Activated T-cell treated with anti-CD3 and anti-CD28 coated beads for 1 hour (primary cell): ENCODE data around the gene RASSF4.

Source experiments
- DNase-seq: peaks from one replicate; pipeline ENCODE4 v3.0.0-alpha.2; 2020; ENCODE audit warnings: low read depth

The RASSF4 gene

DNA sequence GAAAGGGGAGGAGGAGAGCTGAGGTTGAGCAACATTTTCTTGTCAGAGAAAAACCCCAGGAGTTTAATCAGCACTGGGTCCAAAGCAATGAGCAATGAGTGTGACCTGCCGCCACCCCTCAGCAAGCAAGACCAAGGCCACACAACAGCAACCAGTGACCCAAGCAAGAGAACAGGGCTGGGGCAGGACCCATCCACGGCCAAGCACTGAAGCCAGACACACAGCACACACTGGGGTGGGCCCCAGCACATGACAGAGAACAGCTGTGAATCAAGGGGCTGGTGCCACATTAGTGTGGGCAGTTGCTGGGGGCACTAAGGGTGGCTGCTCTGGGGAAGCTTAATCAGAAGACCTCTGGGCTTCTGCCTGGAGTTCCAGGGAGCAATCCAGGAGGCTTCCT lies 32.2 kb upstream of the RASSF4 start:
- no peak for DNase-seq

DNA sequence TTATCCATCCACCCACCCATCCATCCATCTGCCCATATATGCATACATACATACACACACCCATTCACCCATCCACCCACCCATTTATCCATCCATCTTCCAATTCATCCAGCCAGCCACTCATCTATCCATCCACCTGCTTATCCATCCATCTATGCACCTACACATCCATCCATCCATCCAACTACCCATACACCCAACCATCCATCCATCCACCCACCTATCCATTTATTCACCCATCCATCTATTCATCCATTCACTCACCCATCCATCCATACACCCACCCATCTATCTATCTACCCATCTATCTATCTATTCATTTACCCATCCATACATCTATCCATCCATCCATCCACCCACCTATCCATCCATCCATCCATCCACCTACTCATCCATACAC lies 31.1 kb upstream of the RASSF4 start:
- no peak for DNase-seq

DNA sequence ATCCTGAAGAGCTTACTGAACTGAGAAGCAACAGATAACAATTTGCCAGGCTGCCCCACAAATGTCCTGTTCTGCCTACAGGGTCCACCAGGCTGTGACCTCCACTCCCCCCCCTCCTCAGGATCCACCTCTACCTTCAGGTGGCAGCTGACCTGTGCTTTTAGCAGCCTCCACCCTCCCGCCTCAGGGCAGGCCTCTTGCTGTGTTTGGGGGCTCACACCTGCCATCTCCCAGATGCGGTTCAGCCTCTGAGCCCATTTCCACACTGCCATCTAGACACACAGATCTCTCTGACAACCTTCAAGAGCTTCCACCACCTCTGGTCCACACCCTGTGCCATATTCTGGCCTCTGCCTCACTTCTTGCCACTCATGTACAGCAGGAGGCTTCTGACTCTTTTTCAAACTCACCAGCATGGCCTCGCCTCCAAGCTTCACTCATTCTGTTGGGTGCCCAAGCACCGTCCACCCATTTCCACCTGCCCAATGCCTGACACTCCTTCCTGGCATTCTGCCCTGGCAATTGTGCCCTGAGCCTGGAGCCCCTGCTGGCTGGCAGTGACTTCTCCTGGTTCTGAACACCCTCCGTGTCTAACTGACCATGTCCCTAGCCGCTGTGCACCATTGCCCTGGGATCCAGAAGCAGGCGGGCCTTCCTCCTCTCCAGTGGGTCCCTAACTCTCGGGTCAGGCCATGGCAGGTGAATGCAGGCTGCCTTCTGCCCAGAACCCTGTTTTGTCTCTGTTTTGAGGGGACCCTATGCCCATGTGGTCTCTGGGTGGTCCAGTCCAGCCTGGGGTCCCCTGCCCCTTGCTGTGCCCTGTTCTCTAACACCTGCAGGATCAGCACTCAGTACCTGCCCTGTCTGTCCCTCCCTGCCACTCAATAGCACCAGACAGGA lies 30.0 kb upstream of the RASSF4 start:
- DNase-seq: no peak

DNA sequence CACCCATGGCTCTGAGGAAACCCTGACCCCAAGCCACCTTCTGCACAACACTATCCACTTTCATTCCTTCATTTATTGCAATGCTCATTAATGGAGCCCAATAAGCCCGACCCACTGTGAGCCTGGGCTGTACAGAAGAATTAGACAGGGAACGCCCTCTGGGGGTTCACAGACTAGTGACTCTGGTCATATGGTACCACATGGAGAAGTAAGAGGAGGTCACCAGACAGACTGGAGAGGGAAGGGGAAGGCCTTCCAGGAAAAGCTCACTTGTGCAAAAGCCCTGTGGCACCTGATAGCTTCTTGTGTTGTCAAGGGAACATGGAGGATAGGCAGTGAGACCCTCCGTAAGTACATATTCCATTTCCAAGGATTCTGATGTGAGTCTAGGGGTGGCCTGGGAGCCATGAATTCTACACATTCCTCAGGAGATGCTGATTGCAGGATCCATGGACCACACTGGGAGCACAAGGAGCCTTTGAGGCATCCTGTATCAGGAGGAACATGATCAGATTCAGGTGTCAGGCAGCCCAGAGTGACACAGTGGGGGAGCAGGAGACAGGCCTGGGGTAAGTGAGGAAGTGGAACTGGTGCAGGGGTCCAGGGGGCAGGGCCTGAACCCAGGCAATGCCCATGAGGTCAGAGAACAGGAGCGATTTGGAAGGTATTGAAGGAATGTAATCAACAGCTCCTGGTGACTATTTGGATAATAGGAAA lies 28.5 kb upstream of the RASSF4 start:
- no peak for DNase-seq

DNA sequence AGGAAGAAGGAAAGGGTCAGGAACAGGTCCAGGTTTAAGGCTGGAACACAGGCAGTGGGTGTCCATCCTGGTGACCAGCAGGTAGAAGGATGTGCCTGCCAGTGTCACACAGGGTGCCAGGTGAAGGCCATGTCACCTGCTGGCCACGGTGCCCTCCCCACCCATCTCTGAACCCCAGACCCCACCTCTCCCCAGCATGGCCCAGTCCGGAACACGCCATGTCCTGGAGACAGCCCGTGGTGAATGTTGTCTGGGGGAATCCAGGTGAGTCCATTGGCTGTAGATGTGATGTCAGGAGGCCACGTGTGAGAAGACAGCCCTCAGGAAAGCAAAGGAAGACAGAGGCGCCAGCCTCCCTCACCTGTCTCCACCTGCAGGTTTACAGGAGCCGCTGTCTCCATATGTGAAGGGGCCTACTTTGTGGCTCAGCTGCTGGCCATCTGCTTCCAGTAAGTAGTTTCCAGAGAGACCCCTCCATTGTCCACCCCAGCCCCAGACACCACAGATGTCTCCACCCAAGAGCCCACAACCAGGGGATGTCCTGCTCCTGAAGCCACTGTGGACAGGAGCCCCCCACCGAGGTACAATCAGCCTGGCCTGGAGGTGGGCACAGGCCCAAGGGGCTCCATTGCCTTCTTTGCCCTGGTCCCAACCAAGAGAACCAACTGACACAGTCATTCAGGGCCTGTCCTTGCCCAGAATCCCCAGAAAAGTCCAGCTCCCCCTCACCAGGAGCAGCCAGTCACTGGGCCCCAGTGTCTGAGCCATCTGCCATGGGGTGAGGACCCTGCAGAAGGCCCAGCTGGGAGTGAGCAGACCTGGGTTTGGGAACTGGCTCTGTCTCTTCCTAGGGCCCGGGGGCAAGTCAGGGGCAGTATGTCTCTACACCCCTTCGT lies 27.7 kb upstream of the RASSF4 start:
- DNase-seq: no peak

DNA sequence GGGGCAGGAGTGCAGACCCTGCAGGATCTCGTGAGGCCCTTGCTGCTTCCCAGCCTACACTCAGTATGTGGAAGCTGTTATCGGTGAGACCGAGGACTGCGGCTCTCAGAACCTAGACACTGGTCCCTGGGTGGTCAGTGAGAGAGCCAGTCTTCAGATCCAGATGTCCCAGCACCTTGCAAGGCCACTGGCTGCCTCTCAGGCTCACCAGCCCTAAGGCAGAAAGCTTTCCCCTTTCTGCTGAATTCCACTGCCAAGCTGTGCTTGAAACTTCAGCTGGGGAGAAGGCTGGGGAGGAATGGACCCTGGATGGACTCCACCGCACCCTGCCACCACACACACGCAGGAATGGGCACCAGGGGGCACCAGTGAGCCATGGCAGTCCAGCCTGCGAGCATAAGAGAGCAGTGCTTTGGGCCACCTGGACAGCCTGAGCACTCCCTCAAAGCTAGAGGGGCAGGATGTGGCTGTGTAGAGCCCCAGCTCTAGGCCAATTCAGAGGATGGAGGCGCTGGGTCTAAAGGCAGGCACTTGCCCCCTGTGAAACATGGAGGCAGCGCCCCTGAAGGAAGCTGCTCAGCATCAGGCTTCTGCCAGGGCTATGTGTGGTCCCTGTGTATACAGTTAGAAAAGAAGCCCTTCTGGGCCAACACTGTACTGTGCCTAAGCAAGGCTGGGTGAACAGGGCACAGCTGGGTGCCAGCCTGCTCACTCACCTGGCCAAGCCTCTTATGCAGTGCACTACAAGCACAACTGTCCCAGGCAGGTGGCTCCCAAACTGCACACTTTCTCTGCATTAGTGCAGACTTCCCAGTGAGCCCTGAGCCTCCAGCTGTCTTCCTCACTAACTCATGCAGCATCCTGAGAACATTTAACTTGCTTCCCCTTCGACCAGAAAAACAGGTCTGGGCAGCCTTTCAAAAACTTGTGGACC lies 26.8 kb upstream of the RASSF4 start:
- DNase-seq: peak; percentile 85

DNA sequence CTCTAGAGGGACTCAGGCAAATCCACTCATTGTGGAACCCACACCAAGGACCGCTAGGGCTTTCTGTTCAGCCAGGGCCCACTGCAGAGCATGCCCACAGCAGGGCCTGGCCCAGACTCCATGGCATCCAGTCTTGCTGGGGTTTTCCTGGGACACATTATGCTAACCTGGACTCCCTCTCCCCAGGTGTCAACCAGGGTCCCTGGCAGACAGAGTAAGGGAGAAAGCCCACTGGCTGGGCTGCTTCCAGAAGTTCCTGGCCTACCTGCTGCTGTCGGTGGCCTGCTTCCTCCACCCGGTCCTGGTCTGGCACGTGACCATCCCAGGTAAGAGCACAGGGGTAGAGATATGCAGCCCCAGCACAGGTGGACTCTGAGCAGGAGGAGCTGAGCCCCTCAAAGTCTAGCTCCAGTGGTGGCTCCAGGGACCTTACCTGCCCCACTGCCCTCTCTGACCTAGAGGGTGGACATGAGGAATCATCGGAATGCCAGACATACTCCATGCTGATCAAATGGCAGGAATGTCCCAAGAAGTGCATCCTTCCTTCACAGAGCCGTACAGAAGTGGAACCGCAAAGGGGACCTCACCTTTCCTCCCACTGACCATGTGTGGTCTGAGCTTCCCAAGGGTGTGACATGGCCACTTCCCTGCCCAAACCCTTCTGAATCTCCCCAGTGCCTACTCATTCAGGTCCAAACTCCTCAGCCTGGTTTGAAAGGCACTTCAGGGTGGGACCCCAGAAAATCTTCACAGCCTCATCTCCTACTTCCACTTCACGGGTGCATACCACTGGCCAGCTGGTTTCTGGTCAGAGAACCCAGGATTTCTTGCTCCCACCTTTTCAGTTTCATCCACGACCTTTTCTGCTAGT lies 25.9 kb upstream of the RASSF4 start:
- no peak for DNase-seq

DNA sequence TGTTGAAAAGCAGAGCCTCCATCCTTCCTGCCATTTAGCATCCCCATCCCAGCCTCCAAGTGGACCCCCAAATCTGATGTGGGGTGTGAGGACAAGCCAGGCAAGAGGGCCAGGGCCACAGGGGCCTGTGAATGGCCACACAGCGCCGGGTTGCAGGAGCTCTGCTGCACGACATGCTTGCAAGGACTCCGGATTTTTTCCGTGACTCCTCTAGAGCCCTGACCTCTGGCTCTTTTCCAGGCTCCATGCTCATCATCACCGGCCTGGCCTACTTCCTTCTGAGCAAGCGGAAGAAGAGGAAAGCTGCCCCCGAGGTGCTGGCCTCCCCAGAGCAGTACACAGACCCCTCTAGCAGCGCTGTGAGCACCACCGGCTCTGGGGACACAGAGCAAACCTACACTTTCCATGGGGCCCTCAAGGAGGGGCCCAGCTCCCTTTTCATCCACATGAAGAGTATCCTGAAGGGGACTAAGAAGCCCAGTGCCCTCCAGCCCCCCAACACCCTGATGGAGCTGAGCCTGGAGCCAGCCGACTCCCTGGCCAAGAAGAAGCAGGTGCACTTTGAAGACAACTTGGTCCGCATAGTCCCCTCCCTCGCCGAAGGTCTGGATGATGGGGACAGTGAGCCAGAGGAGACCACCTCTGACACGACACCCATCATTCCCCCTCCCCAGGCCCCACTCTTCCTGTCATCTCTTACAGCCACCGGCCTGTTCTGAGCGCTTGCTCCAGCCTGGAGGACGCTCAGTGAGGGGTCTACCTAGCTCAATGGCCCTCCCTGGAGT lies 25.0 kb upstream of the RASSF4 start:
- DNase-seq: no peak

DNA sequence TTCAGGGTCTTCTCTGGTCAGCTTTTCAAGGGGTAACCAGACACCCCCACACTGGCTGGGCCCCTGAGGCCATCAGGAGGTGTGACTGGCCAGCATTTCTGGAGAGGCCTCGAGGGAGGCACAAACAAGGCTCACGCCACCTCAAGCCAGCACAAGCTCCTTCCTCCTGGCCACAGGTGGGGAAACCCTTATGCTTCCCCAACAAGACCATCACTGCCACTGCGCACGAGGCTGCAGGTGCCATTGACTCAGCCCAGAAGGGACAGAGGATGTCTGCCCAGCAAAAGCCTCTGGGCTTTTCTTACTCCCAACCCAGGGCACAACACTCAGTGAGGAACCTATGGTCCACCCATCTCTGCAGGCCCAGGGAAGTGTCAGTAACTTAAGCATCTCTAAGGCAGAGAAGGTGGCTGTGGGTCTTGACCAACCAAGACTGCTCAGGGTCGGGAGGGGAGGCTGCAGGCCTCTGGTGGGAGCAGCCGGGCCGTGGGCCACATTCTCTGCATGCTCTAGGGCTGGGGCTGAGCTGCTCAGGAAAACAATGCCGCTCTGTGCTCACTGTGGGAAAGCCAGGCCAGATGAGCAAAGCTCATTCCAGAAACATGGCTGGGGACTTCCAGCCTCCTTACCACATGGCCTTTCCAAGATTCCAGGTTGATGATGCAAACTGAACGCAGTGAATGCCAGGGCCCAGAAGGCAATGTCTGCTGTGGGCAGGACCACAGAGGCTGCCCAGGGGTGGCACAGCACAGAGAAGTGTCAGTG lies 24.2 kb upstream of the RASSF4 start:
- no peak for DNase-seq

DNA sequence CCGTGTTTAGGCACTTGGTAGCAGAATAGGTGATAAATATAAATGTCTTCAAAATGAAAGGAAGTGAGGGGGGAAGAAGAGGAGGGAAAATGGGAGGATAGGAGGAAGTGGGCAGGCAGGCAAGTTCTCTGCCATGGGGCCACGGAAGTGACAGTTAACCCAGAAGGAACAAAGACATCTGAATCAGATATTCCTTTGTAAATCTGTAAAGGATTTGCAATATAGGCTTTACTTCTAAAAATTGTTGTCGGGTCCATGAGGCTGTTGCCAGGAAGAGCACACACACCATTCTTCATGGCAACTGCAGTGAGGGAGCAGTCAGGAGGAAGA lies 23.7 kb upstream of the RASSF4 start:
- DNase-seq: no peak

DNA sequence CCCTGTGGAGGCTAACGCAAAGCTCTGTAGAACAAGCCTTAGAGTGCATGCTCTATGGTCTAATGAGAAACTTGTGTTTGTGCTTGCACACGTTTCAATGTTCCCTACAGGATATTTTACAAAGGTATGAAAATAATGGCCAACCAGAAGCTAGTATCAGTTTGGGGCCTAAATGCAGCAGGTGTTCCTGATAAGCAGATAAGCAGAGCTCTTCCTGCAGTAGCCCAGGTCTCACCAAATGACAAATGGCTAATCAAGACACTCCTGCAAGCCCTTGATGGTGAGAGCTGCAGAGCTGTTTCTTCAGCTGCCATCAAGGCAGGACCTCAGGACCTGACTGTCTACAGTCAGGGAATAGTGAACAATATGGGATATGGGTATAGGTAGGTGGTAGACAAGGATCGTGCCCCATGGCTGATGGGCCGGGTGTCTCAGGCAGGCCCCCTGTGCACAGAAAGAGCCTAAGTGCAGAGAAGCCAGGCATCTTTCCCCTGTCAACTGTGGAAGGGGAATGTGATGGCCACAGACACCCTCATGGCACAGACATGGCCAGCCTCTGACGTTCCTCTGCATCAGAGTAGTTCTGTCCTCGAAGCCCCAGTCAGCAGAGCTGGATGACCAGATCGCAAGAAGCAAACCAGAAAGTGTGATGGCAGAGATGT lies 23.2 kb upstream of the RASSF4 start:
- DNase-seq: no peak

DNA sequence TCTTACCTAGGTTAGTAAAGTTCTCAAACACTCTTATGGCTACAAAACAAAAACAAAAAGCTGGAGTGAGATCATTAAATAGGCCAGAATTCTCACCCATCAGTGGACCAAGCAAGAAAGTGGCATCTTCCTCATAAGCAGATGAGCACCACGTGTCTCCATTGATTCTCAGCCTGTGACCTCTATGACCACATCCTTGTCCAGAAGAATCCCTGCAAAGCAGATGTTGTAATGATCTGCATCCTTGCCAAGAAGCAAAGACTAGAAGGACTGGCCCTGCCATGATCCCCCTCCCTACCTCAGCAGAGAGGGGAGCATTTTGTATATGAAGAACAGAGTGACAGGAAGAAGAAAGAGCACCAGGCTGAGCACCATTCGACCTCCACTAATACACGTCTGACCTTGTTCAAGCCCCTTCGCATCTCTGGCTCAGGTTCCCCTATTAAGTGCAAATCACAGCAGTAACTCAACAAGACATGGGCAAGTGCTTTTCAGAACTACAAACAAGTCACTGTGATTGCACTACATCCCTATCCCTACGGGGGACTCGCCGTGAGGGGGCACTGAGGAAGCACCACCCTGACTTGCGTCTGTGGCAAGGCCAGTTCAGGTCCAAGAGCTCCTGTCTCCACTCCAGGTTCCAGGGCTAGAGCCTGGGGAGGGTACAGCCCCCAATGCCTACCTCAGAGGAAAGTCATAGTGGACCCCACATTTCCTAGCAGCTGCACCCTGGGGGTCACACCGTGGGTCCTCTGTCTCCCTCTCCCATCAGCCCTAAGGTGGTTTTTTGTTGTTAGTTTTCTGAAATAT lies 22.2 kb upstream of the RASSF4 start:
- no peak for DNase-seq

DNA sequence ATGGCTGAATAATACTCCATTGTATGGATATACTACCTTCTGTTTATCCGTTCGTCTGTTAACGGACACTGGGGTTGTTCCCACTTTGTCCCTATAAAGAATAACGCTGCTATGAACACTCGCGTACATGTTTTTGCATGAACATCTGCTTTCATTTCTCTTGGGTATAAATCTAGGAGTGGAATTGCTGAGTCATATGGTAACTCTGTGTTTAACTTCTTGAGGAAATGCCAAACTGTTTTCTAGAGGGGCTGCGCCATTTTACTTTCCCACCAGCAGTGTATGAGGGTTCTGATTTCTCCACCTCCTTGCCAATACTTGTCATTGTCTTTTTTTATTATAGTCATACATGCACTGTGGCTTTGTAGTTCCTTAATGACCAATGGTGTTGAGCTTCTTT lies 20.6 kb upstream of the RASSF4 start:
- no peak for DNase-seq

DNA sequence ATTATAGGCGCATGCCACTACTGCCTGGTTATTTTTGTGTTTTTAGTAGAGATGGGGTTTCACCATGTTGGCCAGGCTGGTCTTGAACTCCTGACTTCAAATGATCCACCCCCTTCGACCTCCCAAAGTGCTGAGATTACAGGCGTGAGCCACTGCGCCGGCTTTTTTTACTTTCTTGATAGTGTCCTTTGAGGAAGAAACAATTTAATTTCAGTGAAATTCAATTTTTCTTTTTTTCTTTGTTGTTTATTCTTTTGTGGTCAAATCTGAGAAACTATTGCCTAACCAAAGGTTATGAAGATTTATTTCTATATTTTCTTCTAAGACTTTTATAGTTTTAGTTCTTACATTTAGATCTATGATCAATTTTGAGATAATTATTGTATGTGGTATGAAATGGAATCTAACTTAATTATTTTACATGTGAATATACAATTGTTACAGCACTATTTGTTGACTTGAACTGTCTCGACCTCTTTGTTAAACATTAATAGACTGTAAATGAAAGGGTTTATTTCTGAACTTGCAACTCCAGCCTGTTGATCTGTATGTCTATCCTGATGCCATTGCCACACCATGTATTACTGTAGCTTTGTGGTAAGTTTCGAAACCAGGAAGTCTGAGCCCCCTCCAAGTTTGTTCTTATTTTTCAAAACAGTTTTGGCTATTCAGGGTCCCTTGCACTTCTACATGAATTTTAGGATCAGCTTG lies 19.8 kb upstream of the RASSF4 start:
- DNase-seq: no peak

DNA sequence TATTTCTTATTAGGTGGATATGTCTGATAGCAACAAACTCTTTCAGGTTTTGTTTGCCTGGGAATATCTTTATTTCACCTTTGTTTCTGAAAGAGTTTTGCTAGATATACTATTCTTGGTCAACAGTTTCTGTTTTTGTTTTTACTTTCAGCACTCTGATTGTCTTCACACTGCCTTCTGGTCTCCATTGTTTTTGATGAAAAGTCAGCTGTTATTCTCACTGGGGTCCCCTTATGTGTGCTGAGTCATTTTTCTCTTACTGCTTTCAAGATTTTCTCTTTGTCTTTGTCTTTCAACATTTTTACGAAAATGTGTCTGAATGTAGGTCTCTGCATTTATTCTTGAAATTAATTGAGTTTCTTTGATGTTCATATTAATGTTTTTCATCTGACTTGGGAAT lies 15.2 kb upstream of the RASSF4 start:
- no peak for DNase-seq

DNA sequence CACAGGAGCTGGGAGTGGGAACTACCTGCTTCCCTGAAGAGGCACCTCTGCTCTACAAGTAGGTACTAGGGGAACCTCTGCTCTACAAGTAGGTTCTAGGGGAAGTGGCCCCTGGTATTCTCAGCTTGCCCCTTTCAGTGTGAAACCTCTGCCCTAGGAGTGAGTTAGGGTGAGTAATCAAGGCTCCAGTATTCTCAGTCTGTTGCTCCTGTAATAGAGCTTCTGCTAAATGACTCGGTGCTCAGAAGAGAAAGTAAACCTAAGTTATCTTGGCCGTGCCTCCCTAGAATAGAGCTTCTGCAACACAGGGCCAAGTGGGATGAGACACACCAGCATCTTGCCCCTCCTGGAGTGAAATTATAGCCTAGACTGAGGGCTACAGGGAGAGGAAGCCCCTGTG lies 13.4 kb upstream of the RASSF4 start:
- DNase-seq: no peak
